GM12878 (cell line): ENCODE data around the gene QSOX2. TPM values are rescaled to one million over a fixed set of nuclear protein-coding genes. Genes with fewer than 3 reads are reported as not detected.

Source experiments
- ATAC-seq: fragments of 200-7000 bp; cut with Tn5 transposase; 3 replicates; pipeline ENCODE4 v1.9.1; 2020; ENCODE audit warnings: mild to moderate bottlenecking, moderate library complexity
- BruUV-seq: library from RNA; stranded (reverse); fragments of 400-500 nt; replicated peaks from 2 replicates; lab custom pipeline; 2021; lab: Mats Ljungman, UMichigan
- CTCF ChIA-PET: fragments of 300-600 bp; sonication (Branson Sonifier 250); formaldehyde crosslinking; extraction: SDS; loops from one replicate; lab custom pipeline; 2021; ENCODE audit warnings: inconsistent platforms; lab: Yijun Ruan, JAX
- POLR2A ChIA-PET: fragments of 350-600 bp; formaldehyde crosslinking; extraction: SDS; loops from one replicate; lab custom pipeline; 2021; ENCODE audit warnings: inconsistent platforms; lab: Charles Lee
- RAD21 ChIA-PET: fragments of 300-600 bp; sonication (Branson Sonifier 250); formaldehyde crosslinking; loops from one replicate; lab custom pipeline; 2023; ENCODE audit warnings: antibody characterized with exemption; ENCODE audit not compliant: unreplicated experiment; lab: Charles Lee
- SMC1A ChIA-PET: fragments of 300-600 bp; sonication (Branson Sonifier 250); formaldehyde crosslinking; loops from one replicate; lab custom pipeline; 2023; ENCODE audit not compliant: unreplicated experiment, uncharacterized antibody; lab: Charles Lee
- DNase-seq: peaks from one replicate; pipeline ENCODE4 v3.0.0-alpha.2; 2011; ENCODE audit warnings: low read depth, low spot score
- FAIRE-seq: peaks from 3 replicates; lab custom pipeline; 2011; peaks lifted over from hg19 to GRCh38; lab: Jason Lieb, UNC
- H2AFZ ChIP-seq: 2 replicates; pipeline ENCODE4 v1.6.0; 2011; ENCODE audit warnings: low read depth, low read length, control low read depth; ENCODE audit not compliant: control insufficient read depth
- H3K27ac ChIP-seq: 2 replicates; pipeline ENCODE4 v1.5.1; 2011; ENCODE audit warnings: control low read depth; ENCODE audit not compliant: control insufficient read depth, insufficient read depth
- H3K27me3 ChIP-seq, 2 experiments: replicated peaks in 1 of 2; 2 replicates each; pipeline versions ENCODE4 v1.6.0 to v1.6.1; 2011; ENCODE audit warnings: low read length in 1 of 2; ENCODE audit not compliant: control insufficient read depth in 2 of 2, insufficient read depth in 2 of 2
- H3K36me3 ChIP-seq, 2 experiments: 2 replicates each; pipeline ENCODE4 v1.5.1; 2011; ENCODE audit warnings: low read length in 1 of 2; ENCODE audit not compliant: control insufficient read depth in 2 of 2, insufficient read depth in 2 of 2
- H3K4me1 ChIP-seq: 2 replicates; pipeline ENCODE4 v1.6.1; 2011; ENCODE audit warnings: mild to moderate bottlenecking, low read length, moderate library complexity, mixed read lengths; ENCODE audit not compliant: control insufficient read depth, insufficient read depth
- H3K4me2 ChIP-seq: 2 replicates; pipeline ENCODE4 v1.6.0; 2011; ENCODE audit warnings: control low read depth; ENCODE audit not compliant: control insufficient read depth, insufficient read depth
- H3K4me3 ChIP-seq: fragments of 200-600 bp; sonication (generic); 2 replicates; pipeline ENCODE4 v1.5.1; 2016
- H3K79me2 ChIP-seq: 2 replicates; pipeline ENCODE4 v1.6.0; 2011; ENCODE audit warnings: low read length; ENCODE audit not compliant: control insufficient read depth, insufficient read depth
- H3K9ac ChIP-seq: 2 replicates; pipeline ENCODE4 v1.8.0; 2011; ENCODE audit warnings: low read length, control low read depth, mixed read lengths; ENCODE audit not compliant: control insufficient read depth, insufficient read depth
- H3K9me3 ChIP-seq: replicated peaks from 3 replicates; pipeline ENCODE4 v1.5.1; 2011; ENCODE audit warnings: mild to moderate bottlenecking, low read length; ENCODE audit not compliant: control insufficient read depth, insufficient read depth
- H4K20me1 ChIP-seq: 2 replicates; pipeline ENCODE4 v1.6.0; 2011; ENCODE audit not compliant: control insufficient read depth, insufficient read depth
- CHD4 ChIP-seq: fragments of 200-600 bp; sonication (generic); IDR thresholded peaks from 2 replicates; pipeline ENCODE4 v1.6.1; 2016; ENCODE audit warnings: mild to moderate bottlenecking
- EED ChIP-seq: sonication (generic); IDR thresholded peaks from 2 replicates; pipeline ENCODE4 v1.6.1; 2016; ENCODE audit warnings: antibody characterized with exemption, low read depth
- EZH2 ChIP-seq: IDR thresholded peaks from 2 replicates; pipeline ENCODE4 v1.6.1; 2012; ENCODE audit warnings: low read depth, mild to moderate bottlenecking, control low read depth, inconsistent platforms, low read length, borderline replicate concordance; ENCODE audit not compliant: control insufficient read depth
- FOS ChIP-seq: IDR thresholded peaks from 3 replicates; pipeline ENCODE4 v1.6.1; 2011; ENCODE audit warnings: borderline replicate concordance; ENCODE audit not compliant: insufficient read length; ENCODE audit errors: extremely low read depth
- IKZF2 ChIP-seq, 2 experiments: fragments of 450-650 bp; IDR thresholded peaks; 2 replicates each; pipeline ENCODE4 v1.6.1; 2017; ENCODE audit warnings: mild to moderate bottlenecking in 2 of 2, moderate library complexity in 2 of 2
- KDM1A ChIP-seq: fragments of 200-600 bp; sonication (generic); IDR thresholded peaks from 2 replicates; pipeline ENCODE4 v1.6.1; 2016; ENCODE audit warnings: borderline replicate concordance
- MAX ChIP-seq: IDR thresholded peaks from 2 replicates; pipeline ENCODE4 v1.6.1; 2012; ENCODE audit warnings: low read depth, low read length, improper control_type of control experiment
- MEF2A ChIP-seq: IDR thresholded peaks from 2 replicates; pipeline ENCODE4 v1.6.1; 2011; ENCODE audit warnings: low read depth, mild to moderate bottlenecking, low read length, moderate library complexity; ENCODE audit not compliant: insufficient read depth
- NFXL1 ChIP-seq: fragments of 450-650 bp; IDR thresholded peaks from 2 replicates; pipeline ENCODE4 v1.6.1; 2017; ENCODE audit warnings: antibody characterized with exemption, mild to moderate bottlenecking, borderline replicate concordance
- NR2C1 ChIP-seq: fragments of 450-650 bp; IDR thresholded peaks from 2 replicates; pipeline ENCODE4 v1.6.1; 2017; ENCODE audit warnings: antibody characterized with exemption, mild to moderate bottlenecking, moderate library complexity
- PAX5 ChIP-seq: IDR thresholded peaks from 2 replicates; pipeline ENCODE4 v1.6.1; 2011; ENCODE audit warnings: low read depth, low read length, borderline replicate concordance
- POLR2AphosphoS2 ChIP-seq: IDR thresholded peaks from 2 replicates; pipeline ENCODE4 v1.6.1; 2011; ENCODE audit warnings: low read depth, mild to moderate bottlenecking, low read length, improper control_type of control experiment, moderate library complexity
- RAD51 ChIP-seq: fragments of 450-650 bp; IDR thresholded peaks from 2 replicates; pipeline ENCODE4 v1.6.1; 2016; ENCODE audit warnings: moderate library complexity, mild to moderate bottlenecking, inconsistent platforms
- RB1 ChIP-seq: fragments of 450-650 bp; formaldehyde crosslinking; IDR thresholded peaks from 2 replicates; pipeline ENCODE4 v1.6.1; 2017; ENCODE audit warnings: mild to moderate bottlenecking, borderline replicate concordance
- SREBF1 ChIP-seq: IDR thresholded peaks from 2 replicates; pipeline ENCODE4 v1.6.1; 2012; ENCODE audit warnings: mild to moderate bottlenecking, low read length
- TAF1 ChIP-seq: IDR thresholded peaks from 2 replicates; pipeline ENCODE4 v1.6.1; 2011; ENCODE audit warnings: mild to moderate bottlenecking, low read depth, low read length, borderline replicate concordance
- TCF3 ChIP-seq: IDR thresholded peaks from 2 replicates; pipeline ENCODE4 v1.6.1; 2012; ENCODE audit warnings: low read depth, mild to moderate bottlenecking, low read length, borderline replicate concordance; ENCODE audit not compliant: insufficient read depth
- USF1 ChIP-seq: IDR thresholded peaks from 2 replicates; pipeline ENCODE4 v1.6.1; 2011; ENCODE audit warnings: borderline replicate concordance, low read depth, mild to moderate bottlenecking, moderate library complexity, mixed read lengths, low read length; ENCODE audit not compliant: insufficient read depth; ENCODE audit errors: extremely low read length
- ZNF622 ChIP-seq: fragments of 450-650 bp; IDR thresholded peaks from 2 replicates; pipeline ENCODE4 v1.6.1; 2017; ENCODE audit warnings: mild to moderate bottlenecking, inconsistent platforms
- WGBS: methylation state at CpG from one replicate; pipeline ENCODE4 v1.1.6; 2016; ENCODE audit warnings: low lambda C conversion rate; ENCODE audit not compliant: insufficient replicate concordance, insufficient coverage; ENCODE audit errors: missing lambda C conversion rate; 5-methylcytosine and 5-hydroxymethylcytosine counted together
- in situ Hi-C: fragments of 300-500 bp; cut with MboI; formaldehyde crosslinking; loops from 9 replicates; pipeline ENCODE4 v1.14.3; 2018; ENCODE audit warnings: mixed read lengths
- intact Hi-C: fragments of 100-400 bp; cut with micrococcal nuclease; formaldehyde crosslinking; loops from one replicate; pipeline ENCODE4 v1.14.2; 2022; ENCODE audit not compliant: unreplicated experiment
- polyA plus RNA-seq, 11 experiments: library from polyadenylated mRNA; depleted of rRNA in 4 of 11; unstranded in 6 of 11; stranded (reverse) in 5 of 11; fragments of >200 nt; fragmentation: Nextera tagmentation in 4 of 11; fragmentation: Illumina TruSeq in 1 of 11; extraction: Ambion mirVana in 4 of 11; extraction: Trizol in 1 of 11; gene quantifications; 1 replicate in 1 of 11; 2 replicates in 10 of 11; pipeline versions ENCODE4 v1.2.1 to v1.2.3, GENCODE V29; 2011 to 2016; ENCODE audit warnings: inconsistent platforms in 2 of 11, missing spikeins in 2 of 11, low read depth in 1 of 11
- total RNA-seq, 4 experiments: library from RNA; depleted of rRNA in 3 of 4; stranded (reverse); fragments of >200 nt in 3 of 4; fragmentation: Illumina TruSeq in 1 of 4; extraction: Trizol in 1 of 4; gene quantifications; 2 replicates each; pipeline versions ENCODE4 v1.2.1 to v1.2.3, GENCODE V29; 2013 to 2021

The QSOX2 gene
- total and polyA plus RNA-seq, 10 of the 15 experiments (the other 5 are each of a cell fraction or from before 2014, with no cell fraction given): 0.34 to 16.1 (median 8.2) TPM

DNA sequence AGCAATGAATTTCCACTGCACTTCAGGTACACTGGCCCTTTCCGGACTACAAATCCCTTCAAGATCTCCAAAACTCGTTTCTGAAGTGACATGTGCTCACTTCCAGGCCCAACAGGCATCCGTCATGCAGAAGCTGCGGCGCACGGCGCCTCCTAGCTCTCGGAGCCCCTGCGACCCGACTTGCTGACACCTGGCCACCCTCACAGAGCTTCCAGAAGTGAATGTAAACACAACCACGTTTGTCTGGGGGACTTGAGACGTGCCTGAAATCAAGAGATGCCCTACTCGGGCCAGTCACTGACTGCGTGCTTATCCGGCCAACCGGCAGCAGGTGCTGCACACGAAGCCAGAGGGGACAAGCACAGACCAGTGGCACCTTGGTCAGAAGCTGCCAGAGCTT, 35.8 kb downstream of the QSOX2 start:
- intact Hi-C loops (no loop called here), in situ Hi-C loops (no loop called here)
- 95% methylated on average over 17 of the region's 17 CpGs for WGBS
- Histone ChIP-seq H3K36me3 (peaks cover 8 to 15% of the 10 kb centered on the region in 2 experiments; a peak in 3 of 4 replicates), H3K4me3 (no peak overlapping the region), H3K27me3 (no peaks in the 10 kb centered on the region), H3K9ac (no peak overlapping the region), H3K4me2 (no peak overlapping the region), H2AFZ (no peak overlapping the region), H4K20me1 (no peaks in the 10 kb centered on the region; the same call in 1 of the 2 replicates), H3K4me1 (no peaks in the 10 kb centered on the region), H3K9me3 (no peaks in the 10 kb centered on the region; the same call in 2 of the 3 replicates), H3K79me2 (no peaks in the 10 kb centered on the region), H3K27ac (no peak overlapping the region)
- TF ChIP-seq FOS: no peak
- TF ChIP-seq POLR2AphosphoS2: no peak
- no peak for TF ChIP-seq ZNF622
- no peak for TF ChIP-seq PAX5
- TF ChIP-seq EED: no peak
- DNase-seq (no peak), FAIRE-seq (no peak), ATAC-seq (no peak)
- no TSS peak for BruUV-seq
- RAD21 ChIA-PET: no interaction called here
- POLR2A ChIA-PET: no interaction called here
- CTCF ChIA-PET: no interaction called here
- SMC1A ChIA-PET: no interaction called here

- Histone ChIP-seq H2AFZ (no peak overlapping the region), H3K36me3 (peaks cover 3 to 11% of the 10 kb centered on the region in 2 experiments; a peak in 3 of 4 replicates), H3K27me3 (peaks cover 0 to under 1% of the 10 kb centered on the region in 2 experiments; a peak in 2 of 4 replicates), H3K27ac (no peak overlapping the region), H3K4me1 (no peaks in the 10 kb centered on the region), H3K4me2 (no peak overlapping the region), H3K9me3 (no peaks in the 10 kb centered on the region; the same call in 2 of the 3 replicates), H4K20me1 (no peaks in the 10 kb centered on the region; the same call in 1 of the 2 replicates), H3K79me2 (no peaks in the 10 kb centered on the region), H3K9ac (no peak overlapping the region), H3K4me3 (no peak overlapping the region)
- intact Hi-C loops (no loop called here), in situ Hi-C loops (no loop called here)
- no peak for DNase-seq
- no peak for ATAC-seq
- TF ChIP-seq CHD4 (no peak), RB1 (no peak), MAX (no peak), NR2C1 (no peak), IKZF2 (IDR thresholded peaks at IDR 0.05) (no peak), TAF1 (no peak), NFXL1 (no peak), USF1 (no peak), RAD51 (no peak), SREBF1 (no peak), KDM1A (no peak), TCF3 (no peak), EZH2 (no peak), MEF2A (no peak)
- ChIA-PET SMC1A (no interaction called here), CTCF (no interaction called here), RAD21 (no interaction called here), POLR2A (no interaction called here)
- no TSS peak for BruUV-seq
- FAIRE-seq: no peak
- WGBS: 96% methylated on average over 17 of the region's 17 CpGs
Observed at GRCh38 chr9:136209232-136209631, 36.4 kb downstream of the QSOX2 start.
